SU-DHL-6 (cell line): ENCODE results near the gene CCP110.

Experiments used
- H2AFZ ChIP-seq: fragments of 200-600 bp; sonication (generic); 2 replicates; pipeline ENCODE4 v1.6.1; 2014; ENCODE audit warnings: low read depth, mild to moderate bottlenecking, moderate library complexity, mixed read lengths, antibody characterized with exemption, low read length; ENCODE audit not compliant: severe bottlenecking
- H3F3A ChIP-seq: fragments of 200-600 bp; shearing (Covaris generic); 2 replicates; pipeline ENCODE4 v1.6.0; 2016; ENCODE audit warnings: antibody characterized with exemption, mild to moderate bottlenecking; ENCODE audit not compliant: insufficient read depth
- H3K27ac ChIP-seq: fragments of 200-600 bp; sonication (generic); 2 replicates; pipeline ENCODE4 v1.5.1; 2016; ENCODE audit warnings: low read depth, mild to moderate bottlenecking, low read length, moderate library complexity, mixed read lengths
- H3K27me3 ChIP-seq: fragments of 200-600 bp; sonication (generic), shearing (Covaris generic); 2 replicates; pipeline ENCODE4 v1.6.0; 2014; ENCODE audit warnings: mild to moderate bottlenecking, low read length
- H3K36me3 ChIP-seq: fragments of 200-600 bp; sonication (generic); 2 replicates; pipeline ENCODE4 v1.6.1; 2014; ENCODE audit warnings: mild to moderate bottlenecking, low read length, mixed read lengths
- H3K4me2 ChIP-seq: fragments of 300-600, 200-600 bp; shearing (Covaris generic), sonication (generic); 2 replicates; pipeline ENCODE4 v1.6.0; 2014; ENCODE audit warnings: low read length, low read depth, mild to moderate bottlenecking; ENCODE audit not compliant: poor library complexity, severe bottlenecking
- H3K4me3 ChIP-seq: fragments of 200-600 bp; sonication (generic); 2 replicates; pipeline ENCODE4 v1.5.1; 2014; ENCODE audit warnings: antibody characterized with exemption, low read length, mild to moderate bottlenecking, mixed read lengths; ENCODE audit not compliant: insufficient read depth, poor library complexity, severe bottlenecking
- H3K79me2 ChIP-seq: fragments of 200-600 bp; sonication (generic); 2 replicates; pipeline ENCODE4 v1.6.1; 2014; ENCODE audit warnings: mild to moderate bottlenecking, low read length, moderate library complexity; ENCODE audit not compliant: insufficient read depth
- H3K9ac ChIP-seq: fragments of 200-600 bp; sonication (generic); 2 replicates; pipeline ENCODE4 v1.7.0; 2014; ENCODE audit warnings: mild to moderate bottlenecking, low read length
- H3K9me2 ChIP-seq: fragments of 200-600 bp; sonication (generic); replicated peaks from 2 replicates; pipeline ENCODE4 v1.6.1; 2014; ENCODE audit warnings: low read length; ENCODE audit not compliant: insufficient read depth
- H3K9me3 ChIP-seq: fragments of 200-600 bp; sonication (generic); 2 replicates; pipeline ENCODE4 v1.6.1; 2014; ENCODE audit warnings: low read length, mixed read lengths; ENCODE audit not compliant: insufficient read depth
- H4K20me1 ChIP-seq: fragments of 200-600 bp; sonication (generic); 2 replicates; pipeline ENCODE4 v1.6.1; 2014; ENCODE audit warnings: low read depth, mild to moderate bottlenecking, antibody characterized with exemption, low read length, moderate library complexity, mixed read lengths
- EZH2phosphoT487 ChIP-seq: fragments of 200-600 bp; sonication (generic), shearing (Covaris generic); conservative IDR thresholded peaks from 2 replicates; pipeline ENCODE4 v1.6.1; 2018; ENCODE audit warnings: mild to moderate bottlenecking, antibody characterized with exemption, low read length, moderate library complexity, mixed read lengths
- TF ChIP-seq, protein P1 (sequence below): fragments of 200-600 bp; sonication (generic); IDR thresholded peaks from one replicate; pipeline ENCODE4 v1.5.1; 2017; ENCODE audit warnings: antibody characterized with exemption, mild to moderate bottlenecking, low read length, moderate library complexity; ENCODE audit not compliant: insufficient read depth, poor library complexity, severe bottlenecking

The CCP110 gene

DNA sequence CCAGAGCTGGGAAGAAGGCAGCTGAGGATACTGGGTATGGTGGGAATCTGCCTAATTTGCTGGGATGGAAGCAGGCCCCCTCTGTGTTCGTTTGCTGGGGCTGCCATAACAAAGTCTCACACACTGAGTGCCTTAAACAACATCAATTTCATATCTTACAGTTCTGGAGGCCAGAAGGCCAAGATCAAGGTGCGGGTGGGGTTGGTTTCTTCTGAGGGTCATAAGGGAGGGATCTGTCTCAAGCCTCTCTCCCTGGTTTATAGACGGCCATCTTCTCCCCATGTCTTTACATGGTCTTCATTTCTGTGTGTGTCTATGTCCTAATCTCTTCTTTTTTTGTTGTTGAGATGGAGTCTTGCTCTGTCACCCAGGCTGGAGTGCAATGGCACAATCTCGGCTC, 37.7 kb upstream of the CCP110 start:
- TF ChIP-seq, protein P1, sequence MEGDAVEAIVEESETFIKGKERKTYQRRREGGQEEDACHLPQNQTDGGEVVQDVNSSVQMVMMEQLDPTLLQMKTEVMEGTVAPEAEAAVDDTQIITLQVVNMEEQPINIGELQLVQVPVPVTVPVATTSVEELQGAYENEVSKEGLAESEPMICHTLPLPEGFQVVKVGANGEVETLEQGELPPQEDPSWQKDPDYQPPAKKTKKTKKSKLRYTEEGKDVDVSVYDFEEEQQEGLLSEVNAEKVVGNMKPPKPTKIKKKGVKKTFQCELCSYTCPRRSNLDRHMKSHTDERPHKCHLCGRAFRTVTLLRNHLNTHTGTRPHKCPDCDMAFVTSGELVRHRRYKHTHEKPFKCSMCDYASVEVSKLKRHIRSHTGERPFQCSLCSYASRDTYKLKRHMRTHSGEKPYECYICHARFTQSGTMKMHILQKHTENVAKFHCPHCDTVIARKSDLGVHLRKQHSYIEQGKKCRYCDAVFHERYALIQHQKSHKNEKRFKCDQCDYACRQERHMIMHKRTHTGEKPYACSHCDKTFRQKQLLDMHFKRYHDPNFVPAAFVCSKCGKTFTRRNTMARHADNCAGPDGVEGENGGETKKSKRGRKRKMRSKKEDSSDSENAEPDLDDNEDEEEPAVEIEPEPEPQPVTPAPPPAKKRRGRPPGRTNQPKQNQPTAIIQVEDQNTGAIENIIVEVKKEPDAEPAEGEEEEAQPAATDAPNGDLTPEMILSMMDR: no peak
- no peak for TF ChIP-seq EZH2phosphoT487
- no peaks in the 10 kb centered on the region for H4K20me1 ChIP-seq
- no peak overlapping the region for H2AFZ ChIP-seq
- H3K27ac ChIP-seq: no peak overlapping the region
- H3K9me2 ChIP-seq: no peaks in the 10 kb centered on the region
- no peaks in the 10 kb centered on the region for H3K79me2 ChIP-seq
- no peak overlapping the region for H3K9ac ChIP-seq
- no peak overlapping the region for H3K4me2 ChIP-seq
- no peaks in the 10 kb centered on the region for H3F3A ChIP-seq
- H3K4me3 ChIP-seq: no peak overlapping the region
- H3K9me3 ChIP-seq: no peaks in the 10 kb centered on the region
- no peaks in the 10 kb centered on the region for H3K27me3 ChIP-seq
- H3K36me3 ChIP-seq: no peaks in the 10 kb centered on the region

GRCh38 chr16:19486750-19487325, 36.9 kb upstream of the CCP110 start:
- no peaks in the 10 kb centered on the region for H3K9me3 ChIP-seq
- H3K9ac ChIP-seq: no peak overlapping the region
- no peak overlapping the region for H3K4me2 ChIP-seq
- H3K27ac ChIP-seq: no peak overlapping the region
- no peaks in the 10 kb centered on the region for H3F3A ChIP-seq
- H3K79me2 ChIP-seq: no peaks in the 10 kb centered on the region
- H2AFZ ChIP-seq: no peak overlapping the region
- no peaks in the 10 kb centered on the region for H3K27me3 ChIP-seq
- H3K36me3 ChIP-seq: no peaks in the 10 kb centered on the region
- no peak overlapping the region for H3K4me3 ChIP-seq
- TF ChIP-seq, protein P1: no peak
- no peak for TF ChIP-seq EZH2phosphoT487
- no peaks in the 10 kb centered on the region for H3K9me2 ChIP-seq
- H4K20me1 ChIP-seq: no peaks in the 10 kb centered on the region

- Histone ChIP-seq H3F3A (no peaks in the 10 kb centered on the region), H3K9me3 (no peaks in the 10 kb centered on the region), H3K79me2 (no peaks in the 10 kb centered on the region), H3K27me3 (no peaks in the 10 kb centered on the region), H3K36me3 (no peaks in the 10 kb centered on the region), H2AFZ (no peak overlapping the region), H3K9me2 (no peaks in the 10 kb centered on the region), H3K4me2 (no peak overlapping the region), H3K27ac (no peak overlapping the region), H3K4me3 (no peak overlapping the region), H4K20me1 (no peaks in the 10 kb centered on the region), H3K9ac (no peak overlapping the region)
- TF ChIP-seq EZH2phosphoT487: no peak
- TF ChIP-seq, protein P1: no peak
Measured at GRCh38 chr16:19488213-19488640, 35.5 kb upstream of the CCP110 start.
